Measurements from ENCODE around the gene DIP2C.
"Not testable (repeated sequence)": the region's sequence is repeated elsewhere in the genome, so short reads cannot be mapped to it uniquely, and the experiment has no call there.

DIP2C gene

GRCh38 chr10:347774-348173 lies 341.7 kb downstream of the DIP2C start:
- not testable (repeated sequence) for H2AFZ ChIP-seq (ENCODE audit: insufficient read depth, low read length, poor library complexity); H4K91ac ChIP-seq (ENCODE audit: low read depth, low read length); H2BK5ac ChIP-seq (ENCODE audit: low read depth, low read length, poor library complexity); H2AK5ac ChIP-seq (ENCODE audit: low read length); H3K79me1 ChIP-seq (ENCODE audit: low read length); H3K4me3 ChIP-seq (ENCODE audit: low read depth, low read length); DNase-seq; H3K4me1 ChIP-seq (ENCODE audit: control insufficient read depth in 1 of 2, insufficient read depth in 2 of 2, low read length in 2 of 2); H3K23ac ChIP-seq (ENCODE audit: low read length); H3K14ac ChIP-seq (ENCODE audit: low read length); H2BK120ac ChIP-seq (ENCODE audit: insufficient read depth, low read length, poor library complexity); H2BK12ac ChIP-seq (ENCODE audit: low read length); H4K8ac ChIP-seq (ENCODE audit: low read depth, low read length); H3K4me2 ChIP-seq (ENCODE audit: low read length); H4K12ac ChIP-seq (ENCODE audit: low read depth, low read length); H3K18ac ChIP-seq (ENCODE audit: low read length); H3K27me3 ChIP-seq (ENCODE audit: insufficient read depth, low read length); H3K27ac ChIP-seq (ENCODE audit: low read depth, low read length); H3K4ac ChIP-seq (ENCODE audit: low read depth, low read length); H3K9ac ChIP-seq (ENCODE audit: low read length); H3K9me3 ChIP-seq (ENCODE audit: insufficient read depth, low read depth, low read length); H3K79me2 ChIP-seq (ENCODE audit: control insufficient read depth, insufficient read depth, low read length, poor library complexity)
- no CpG with 5 or more reads among the region's 34 CpGs for WGBS (ENCODE audit: extremely low coverage, insufficient coverage, insufficient read length)
- H3K36me3 ChIP-seq (ENCODE audit: control insufficient read depth in 1 of 2, insufficient read depth in 2 of 2, low read length in 2 of 2): peaks cover 24 to 39% of the 10 kb centered on the region in 2 experiments

GRCh38 chr10:347190-347589 lies 342.3 kb downstream of the DIP2C start:
- H3K79me2 ChIP-seq (ENCODE audit: control insufficient read depth, insufficient read depth, low read length, poor library complexity); H3K18ac ChIP-seq (ENCODE audit: low read length); H3K9me3 ChIP-seq (ENCODE audit: insufficient read depth, low read depth, low read length); H4K8ac ChIP-seq (ENCODE audit: low read depth, low read length); H4K12ac ChIP-seq (ENCODE audit: low read depth, low read length); H3K27me3 ChIP-seq (ENCODE audit: insufficient read depth, low read length); H4K91ac ChIP-seq (ENCODE audit: low read depth, low read length); H3K9ac ChIP-seq (ENCODE audit: low read length); H2BK5ac ChIP-seq (ENCODE audit: low read depth, low read length, poor library complexity); H3K4me1 ChIP-seq (ENCODE audit: control insufficient read depth in 1 of 2, insufficient read depth in 2 of 2, low read length in 2 of 2); H3K4me2 ChIP-seq (ENCODE audit: low read length); H3K4ac ChIP-seq (ENCODE audit: low read depth, low read length); H2BK12ac ChIP-seq (ENCODE audit: low read length); H3K14ac ChIP-seq (ENCODE audit: low read length); DNase-seq; H3K79me1 ChIP-seq (ENCODE audit: low read length); H3K4me3 ChIP-seq (ENCODE audit: low read depth, low read length); H2AK5ac ChIP-seq (ENCODE audit: low read length); H2BK120ac ChIP-seq (ENCODE audit: insufficient read depth, low read length, poor library complexity); H2AFZ ChIP-seq (ENCODE audit: insufficient read depth, low read length, poor library complexity); H3K23ac ChIP-seq (ENCODE audit: low read length); H3K27ac ChIP-seq (ENCODE audit: low read depth, low read length): not testable (repeated sequence)
- no CpG with 5 or more reads among the region's 33 CpGs for WGBS (ENCODE audit: extremely low coverage, insufficient coverage, insufficient read length)
- H3K36me3 ChIP-seq (ENCODE audit: control insufficient read depth in 1 of 2, insufficient read depth in 2 of 2, low read length in 2 of 2): peaks cover 27 to 39% of the 10 kb centered on the region in 2 experiments

- DNase-seq: no peak
- H3K36me3 ChIP-seq (ENCODE audit: control insufficient read depth in 1 of 2, insufficient read depth in 2 of 2, low read length in 2 of 2): peaks cover 31 to 47% of the 10 kb centered on the region in 2 experiments
- no peak overlapping the region for H2BK5ac ChIP-seq (ENCODE audit: low read depth, low read length, poor library complexity)
- WGBS (ENCODE audit: extremely low coverage, insufficient coverage, insufficient read length): no CpG with 5 or more reads among the region's 27 CpGs
- H3K79me1 ChIP-seq (ENCODE audit: low read length): no peaks in the 10 kb centered on the region
- H2BK12ac ChIP-seq (ENCODE audit: low read length): no peak overlapping the region
- no peaks in the 10 kb centered on the region for H3K9me3 ChIP-seq (ENCODE audit: insufficient read depth, low read depth, low read length)
- H3K4me1 ChIP-seq (ENCODE audit: control insufficient read depth in 1 of 2, insufficient read depth in 2 of 2, low read length in 2 of 2): no peaks in the 10 kb centered on the region
- H4K8ac ChIP-seq (ENCODE audit: low read depth, low read length): no peak overlapping the region
- H3K14ac ChIP-seq (ENCODE audit: low read length): no peak overlapping the region
- no peaks in the 10 kb centered on the region for H3K27me3 ChIP-seq (ENCODE audit: insufficient read depth, low read length)
- H4K91ac ChIP-seq (ENCODE audit: low read depth, low read length): no peak overlapping the region
- no peak overlapping the region for H2AK5ac ChIP-seq (ENCODE audit: low read length)
- no peak overlapping the region for H2AFZ ChIP-seq (ENCODE audit: insufficient read depth, low read length, poor library complexity)
- no peak overlapping the region for H3K9ac ChIP-seq (ENCODE audit: low read length)
- no peaks in the 10 kb centered on the region for H3K79me2 ChIP-seq (ENCODE audit: control insufficient read depth, insufficient read depth, low read length, poor library complexity)
- no peak overlapping the region for H4K12ac ChIP-seq (ENCODE audit: low read depth, low read length)
- H3K4me2 ChIP-seq (ENCODE audit: low read length): no peak overlapping the region
- no peak overlapping the region for H3K18ac ChIP-seq (ENCODE audit: low read length)
- H3K4me3 ChIP-seq (ENCODE audit: low read depth, low read length): no peak overlapping the region
- no peak overlapping the region for H3K4ac ChIP-seq (ENCODE audit: low read depth, low read length)
- no peak overlapping the region for H2BK120ac ChIP-seq (ENCODE audit: insufficient read depth, low read length, poor library complexity)
- H3K27ac ChIP-seq (ENCODE audit: low read depth, low read length): no peak overlapping the region
- no peak overlapping the region for H3K23ac ChIP-seq (ENCODE audit: low read length)
Observed at GRCh38 chr10:344582-345200, 344.8 kb downstream of the DIP2C start.

- Histone ChIP-seq H2BK5ac (ENCODE audit: low read depth, low read length, poor library complexity) (no peak overlapping the region), H3K18ac (ENCODE audit: low read length) (no peak overlapping the region), H3K27me3 (ENCODE audit: insufficient read depth, low read length) (no peaks in the 10 kb centered on the region), H3K9ac (ENCODE audit: low read length) (no peak overlapping the region), H3K4me1 (ENCODE audit: control insufficient read depth in 1 of 2, insufficient read depth in 2 of 2, low read length in 2 of 2) (no peaks in the 10 kb centered on the region), H3K4me3 (ENCODE audit: low read depth, low read length) (no peak overlapping the region), H2BK12ac (ENCODE audit: low read length) (no peak overlapping the region), H2BK120ac (ENCODE audit: insufficient read depth, low read length, poor library complexity) (no peak overlapping the region), H4K8ac (ENCODE audit: low read depth, low read length) (no peak overlapping the region), H4K12ac (ENCODE audit: low read depth, low read length) (no peak overlapping the region), H3K4me2 (ENCODE audit: low read length) (no peak overlapping the region), H3K79me2 (ENCODE audit: control insufficient read depth, insufficient read depth, low read length, poor library complexity) (no peaks in the 10 kb centered on the region), H4K91ac (ENCODE audit: low read depth, low read length) (no peak overlapping the region), H3K9me3 (ENCODE audit: insufficient read depth, low read depth, low read length) (no peaks in the 10 kb centered on the region), H2AK5ac (ENCODE audit: low read length) (no peak overlapping the region), H3K23ac (ENCODE audit: low read length) (no peak overlapping the region), H3K27ac (ENCODE audit: low read depth, low read length) (no peak overlapping the region), H3K14ac (ENCODE audit: low read length) (no peak overlapping the region), H3K4ac (ENCODE audit: low read depth, low read length) (no peak overlapping the region), H2AFZ (ENCODE audit: insufficient read depth, low read length, poor library complexity) (no peak overlapping the region), H3K79me1 (ENCODE audit: low read length) (no peaks in the 10 kb centered on the region), H3K36me3 (ENCODE audit: control insufficient read depth in 1 of 2, insufficient read depth in 2 of 2, low read length in 2 of 2) (peaks cover 31 to 41% of the 10 kb centered on the region in 2 experiments)
- no CpG with 5 or more reads among the region's 16 CpGs for WGBS (ENCODE audit: extremely low coverage, insufficient coverage, insufficient read length)
- DNase-seq: no peak
Observed at GRCh38 chr10:343231-344220, 345.9 kb downstream of the DIP2C start.

All from trophoblast cell (in vitro differentiated cells and primary cell).